Prostate gland (tissue), 2 donors: ENCODE results near the gene IL25. TPM values are rescaled to one million over a fixed set of nuclear protein-coding genes. Genes with fewer than 3 reads are reported as not detected.

Source experiments
- DNase-seq: peaks from one replicate; pipeline ENCODE4 v3.0.0-alpha.2; 2019; ENCODE audit warnings: low spot score
- H3K27ac ChIP-seq, 2 donors: fragments of 200-600 bp; sonication (generic); 2 replicates each; pipeline ENCODE4 v1.5.1; 2017 to 2019
- H3K27me3 ChIP-seq: fragments of 200-600 bp; sonication (generic); replicated peaks from 2 replicates; pipeline ENCODE4 v1.5.1; 2019; ENCODE audit not compliant: insufficient read depth
- H3K36me3 ChIP-seq, 2 donors: fragments of 200-600 bp; sonication (generic); 1 replicate in 1 of 2; 2 replicates in 1 of 2; pipeline versions ENCODE4 v1.5.1 to v1.8.1; 2017 to 2019
- H3K4me1 ChIP-seq: fragments of 200-600 bp; sonication (generic); replicated peaks from 2 replicates; pipeline ENCODE4 v1.5.1; 2019
- H3K4me3 ChIP-seq, 2 donors: fragments of 200-600 bp; sonication (generic); 2 replicates each; pipeline ENCODE4 v1.5.1; 2017 to 2019
- H3K9me3 ChIP-seq: fragments of 200-600 bp; sonication (generic); 2 replicates; pipeline ENCODE4 v1.5.1; 2017
- CTCF ChIP-seq, 4 experiments: fragments of 200-600 bp in 2 of 4; fragments of 450-650 bp in 2 of 4; sonication (generic) in 2 of 4; IDR thresholded peaks; 1 replicate in 3 of 4; 2 replicates in 1 of 4; pipeline ENCODE4 v1.5.1; 2016 to 2019; ENCODE audit warnings: antibody characterized with exemption in 4 of 4, mild to moderate bottlenecking in 2 of 4, moderate library complexity in 2 of 4
- POLR2A ChIP-seq: fragments of 450-650 bp; IDR thresholded peaks from one replicate; pipeline ENCODE4 v1.6.1; 2016; ENCODE audit warnings: antibody characterized with exemption, mild to moderate bottlenecking
- POLR2AphosphoS5 ChIP-seq: sonication (generic); formaldehyde crosslinking; IDR thresholded peaks from one replicate; pipeline ENCODE4 v1.6.1; 2017; ENCODE audit warnings: antibody characterized with exemption
- WGBS: methylation state at CpG from one replicate; pipeline ENCODE4 v1.1.5; 2018; 5-methylcytosine and 5-hydroxymethylcytosine counted together
- intact Hi-C: fragments of 100-400 bp; cut with DNase I; formaldehyde crosslinking; loops from one replicate; pipeline ENCODE4 v1.14.2; 2022
- total RNA-seq, 2 donors: library from RNA; depleted of rRNA; stranded (reverse); fragments of >200 nt; gene quantifications; one replicate each; pipeline ENCODE4 v1.1.0, GENCODE V29; 2016

IL25 gene
- total RNA-seq, 2 donors from 2014 or later: not detected

GRCh38 chr14:23407516-23408306 is 35.1 kb downstream of the IL25 start, which contains the start of gene MYH6:
TSS of gene MYH6 (minus strand) at chr14:23408273. CDS start at chr14:23407223, 1,050 bp downstream.
- TF ChIP-seq CTCF (IDR thresholded peaks at IDR 0.05) (no peak), POLR2AphosphoS5 (no peak), POLR2A (no peak)
- Histone ChIP-seq H3K4me1 (no peaks in the 10 kb centered on the region), H3K4me3 (no peak within 1 kb of the TSS), H3K36me3 (no peaks in the 10 kb centered on the region), H3K27me3 (no peaks in the 10 kb centered on the region), H3K27ac (no peak within 1 kb of the TSS), H3K9me3 (no peaks in the 10 kb centered on the region)
- WGBS: 81% methylated on average over 15 of the region's 15 CpGs
- intact Hi-C loops: no loop called here
- DNase-seq: no peak

- no peaks in the 10 kb centered on the region for H3K27me3 ChIP-seq
- no peak for DNase-seq
- H3K36me3 ChIP-seq: no peaks in the 10 kb centered on the region
- intact Hi-C loops: no loop called here
- H3K4me3 ChIP-seq: no peak overlapping the region
- WGBS: 53% methylated on average over 5 of the region's 5 CpGs
- TF ChIP-seq POLR2A (no peak), CTCF (IDR thresholded peaks at IDR 0.05) (no peak), POLR2AphosphoS5 (no peak)
- H3K9me3 ChIP-seq: no peaks in the 10 kb centered on the region
- no peaks in the 10 kb centered on the region for H3K4me1 ChIP-seq
- H3K27ac ChIP-seq: no peak overlapping the region
Observed at GRCh38 chr14:23408307-23408630, 35.7 kb downstream of the IL25 start.

- no peaks in the 10 kb centered on the region for H3K36me3 ChIP-seq
- H3K9me3 ChIP-seq: no peaks in the 10 kb centered on the region
- H3K27me3 ChIP-seq: no peaks in the 10 kb centered on the region
- no peaks in the 10 kb centered on the region for H3K4me1 ChIP-seq
- no peak for DNase-seq
- WGBS: 86% methylated on average over 2 of the region's 2 CpGs
- H3K27ac ChIP-seq: no peak overlapping the region
- H3K4me3 ChIP-seq: no peak overlapping the region
- TF ChIP-seq POLR2AphosphoS5: no peak
- TF ChIP-seq POLR2A: no peak
- TF ChIP-seq CTCF (IDR thresholded peaks at IDR 0.05): no peak
- intact Hi-C loops: no loop called here
Observed at GRCh38 chr14:23409475-23409874, 36.9 kb downstream of the IL25 start.

- no peak for DNase-seq
- H3K36me3 ChIP-seq: no peaks in the 10 kb centered on the region
- H3K4me1 ChIP-seq: no peaks in the 10 kb centered on the region
- no peak for TF ChIP-seq POLR2AphosphoS5
- no peak for TF ChIP-seq POLR2A
- no peak for TF ChIP-seq CTCF (IDR thresholded peaks at IDR 0.05)
- no peak overlapping the region for H3K4me3 ChIP-seq
- no peak overlapping the region for H3K27ac ChIP-seq
- no peaks in the 10 kb centered on the region for H3K9me3 ChIP-seq
- 91% methylated on average over 14 of the region's 14 CpGs for WGBS
- intact Hi-C loops: no loop called here
- no peaks in the 10 kb centered on the region for H3K27me3 ChIP-seq
Observed at GRCh38 chr14:23409966-23410635, 37.5 kb downstream of the IL25 start.
